ENCODE results near the gene STAT5B. TPM values are rescaled to one million over a fixed set of nuclear protein-coding genes. Genes with fewer than 3 reads are reported as not detected.

Gene STAT5B
- polyA plus RNA-seq, 1 donor (not counting 4 experiments of a cell fraction or from before 2014, with no cell fraction given): 16.1 TPM

DNA sequence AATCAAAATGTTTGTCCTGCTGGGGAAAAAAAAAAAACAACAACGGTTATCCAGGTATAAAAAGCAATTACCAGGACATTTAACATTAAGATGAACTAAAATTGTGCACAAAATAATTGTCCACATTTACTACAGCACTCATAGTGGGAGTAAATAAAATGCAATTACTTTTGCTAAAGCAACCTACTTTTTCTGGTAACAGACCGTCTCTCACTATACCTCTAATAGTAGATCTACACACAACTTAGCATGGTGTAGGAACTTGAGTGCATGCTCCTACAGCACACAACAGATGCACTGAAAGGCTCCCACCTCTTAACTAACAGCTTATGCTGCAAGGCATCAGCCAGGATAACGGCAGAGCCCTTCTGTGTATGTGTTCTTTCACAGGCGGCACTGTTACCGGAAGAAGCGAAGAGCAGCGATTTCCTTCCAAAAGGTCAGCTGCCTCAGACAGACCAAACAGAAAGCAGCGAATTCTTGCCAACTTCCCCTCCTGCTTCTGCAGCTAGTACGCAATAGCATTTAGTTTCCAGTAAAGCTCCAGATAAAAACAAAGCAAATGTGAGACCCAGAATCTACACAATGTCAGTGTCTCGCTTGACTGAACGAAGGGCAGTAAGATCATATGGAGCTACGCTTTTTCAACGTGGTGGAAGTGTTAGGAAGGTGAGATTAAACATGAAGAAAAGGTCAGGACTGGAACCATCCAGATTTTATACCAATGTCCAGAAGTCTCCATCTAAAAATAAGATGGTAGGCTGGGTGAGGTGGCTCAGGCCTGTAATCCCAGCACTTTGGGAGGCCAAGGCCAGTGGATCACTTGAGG lies 27.6 kb downstream of the STAT5B start:
- TF ChIP-seq CTCF (optimal IDR thresholded peaks at IDR 0.05 in 1 of 3, IDR thresholded peaks at IDR 0.05 in 1 of 3, conservative IDR thresholded peaks at IDR 0.05 in 1 of 3; ENCODE audit: extremely low read depth in 1 of 3, insufficient read depth in 2 of 3, low read length in 3 of 3) (no peak), EZH2 (IDR thresholded peaks at IDR 0.05; ENCODE audit: low read length) (no peak)
- Histone ChIP-seq H3K4me2 (ENCODE audit: control insufficient read depth, extremely low read depth, insufficient read depth, low read depth, low read length) (no peak overlapping the region), H3K27ac (ENCODE audit: control insufficient read depth, insufficient read depth, low read length) (no peak overlapping the region), H4K20me1 (ENCODE audit: control insufficient read depth, extremely low read depth, insufficient read depth, low read length) (no peaks in the 10 kb centered on the region), H3K27me3 (ENCODE audit: control insufficient read depth, extremely low read depth, insufficient read depth, low read length) (no peaks in the 10 kb centered on the region), H3K36me3 (ENCODE audit: control insufficient read depth in 2 of 2, extremely low read depth in 1 of 2, insufficient read depth in 2 of 2, low read length in 2 of 2) (no peaks in the 10 kb centered on the region), H3K9me1 (ENCODE audit: control insufficient read depth, extremely low read depth, insufficient read depth, low read length) (no peaks in the 10 kb centered on the region), H3K9ac (ENCODE audit: control insufficient read depth, extremely low read depth, insufficient read depth, low read length) (no peak overlapping the region), H3K4me3 (ENCODE audit: control insufficient read depth in 2 of 3, extremely low read depth in 1 of 3, insufficient read depth in 2 of 3, low read depth in 1 of 3, low read length in 3 of 3) (no peak overlapping the region), H2AFZ (ENCODE audit: control insufficient read depth, low read length) (no peak overlapping the region), H3K9me3 (ENCODE audit: control insufficient read depth, low read depth, low read length) (no peaks in the 10 kb centered on the region), H3K4me1 (ENCODE audit: control insufficient read depth, extremely low read depth, insufficient read depth, low read length) (no peaks in the 10 kb centered on the region), H3K79me2 (ENCODE audit: control insufficient read depth, insufficient read depth, low read length) (no peaks in the 10 kb centered on the region)
- FAIRE-seq (no peak), DNase-seq (ENCODE audit: low read depth, low spot score) (no peak)
- dilution Hi-C loops (cut with MboI; ENCODE audit: extremely low pct_ligation_motif_present, low sequenced_read_pairs): no loop called here

DNA sequence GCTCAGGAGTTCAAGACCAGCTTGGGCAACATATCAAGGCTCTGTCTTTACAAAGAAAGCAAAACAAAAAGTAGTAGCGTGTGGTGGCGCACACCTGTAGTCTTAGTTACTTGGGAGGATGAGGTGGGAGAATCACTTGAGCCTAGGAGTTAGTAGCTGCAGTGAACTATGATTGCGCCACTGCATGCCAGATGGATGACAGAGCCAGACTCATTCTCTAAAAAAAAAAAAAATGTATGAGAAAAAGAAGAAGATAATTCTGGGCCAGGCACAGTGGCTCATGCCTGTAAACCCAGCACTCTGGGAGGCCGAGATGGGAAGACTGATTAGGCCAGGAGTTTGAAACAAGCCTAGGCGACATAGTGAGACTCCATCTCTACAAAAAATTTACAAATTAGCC lies 28.5 kb downstream of the STAT5B start:
- no peaks in the 10 kb centered on the region for H3K4me1 ChIP-seq (ENCODE audit: control insufficient read depth, extremely low read depth, insufficient read depth, low read length)
- DNase-seq (ENCODE audit: low read depth, low spot score): no peak
- H3K9me1 ChIP-seq (ENCODE audit: control insufficient read depth, extremely low read depth, insufficient read depth, low read length): no peaks in the 10 kb centered on the region
- H3K4me3 ChIP-seq (ENCODE audit: control insufficient read depth in 2 of 3, extremely low read depth in 1 of 3, insufficient read depth in 2 of 3, low read depth in 1 of 3, low read length in 3 of 3): no peak overlapping the region
- H3K27ac ChIP-seq (ENCODE audit: control insufficient read depth, insufficient read depth, low read length): no peak overlapping the region
- no peak overlapping the region for H2AFZ ChIP-seq (ENCODE audit: control insufficient read depth, low read length)
- TF ChIP-seq EZH2 (IDR thresholded peaks at IDR 0.05; ENCODE audit: low read length) (no peak), CTCF (optimal IDR thresholded peaks at IDR 0.05 in 1 of 3, IDR thresholded peaks at IDR 0.05 in 1 of 3, conservative IDR thresholded peaks at IDR 0.05 in 1 of 3; ENCODE audit: extremely low read depth in 1 of 3, insufficient read depth in 2 of 3, low read length in 3 of 3) (no peak)
- no peaks in the 10 kb centered on the region for H4K20me1 ChIP-seq (ENCODE audit: control insufficient read depth, extremely low read depth, insufficient read depth, low read length)
- no peaks in the 10 kb centered on the region for H3K36me3 ChIP-seq (ENCODE audit: control insufficient read depth in 2 of 2, extremely low read depth in 1 of 2, insufficient read depth in 2 of 2, low read length in 2 of 2)
- no peaks in the 10 kb centered on the region for H3K27me3 ChIP-seq (ENCODE audit: control insufficient read depth, extremely low read depth, insufficient read depth, low read length)
- no peak overlapping the region for H3K4me2 ChIP-seq (ENCODE audit: control insufficient read depth, extremely low read depth, insufficient read depth, low read depth, low read length)
- no peak overlapping the region for H3K9ac ChIP-seq (ENCODE audit: control insufficient read depth, extremely low read depth, insufficient read depth, low read length)
- no peaks in the 10 kb centered on the region for H3K79me2 ChIP-seq (ENCODE audit: control insufficient read depth, insufficient read depth, low read length)
- FAIRE-seq: no peak
- no peaks in the 10 kb centered on the region for H3K9me3 ChIP-seq (ENCODE audit: control insufficient read depth, low read depth, low read length)
- dilution Hi-C loops (cut with MboI; ENCODE audit: extremely low pct_ligation_motif_present, low sequenced_read_pairs): no loop called here

Data from keratinocyte (primary cell).